Measurements from ENCODE around the gene GSTT4.
"Not testable (repeated sequence)": the region's sequence is repeated elsewhere in the genome, so short reads cannot be mapped to it uniquely, and the experiment has no call there.

The GSTT4 gene

DNA sequence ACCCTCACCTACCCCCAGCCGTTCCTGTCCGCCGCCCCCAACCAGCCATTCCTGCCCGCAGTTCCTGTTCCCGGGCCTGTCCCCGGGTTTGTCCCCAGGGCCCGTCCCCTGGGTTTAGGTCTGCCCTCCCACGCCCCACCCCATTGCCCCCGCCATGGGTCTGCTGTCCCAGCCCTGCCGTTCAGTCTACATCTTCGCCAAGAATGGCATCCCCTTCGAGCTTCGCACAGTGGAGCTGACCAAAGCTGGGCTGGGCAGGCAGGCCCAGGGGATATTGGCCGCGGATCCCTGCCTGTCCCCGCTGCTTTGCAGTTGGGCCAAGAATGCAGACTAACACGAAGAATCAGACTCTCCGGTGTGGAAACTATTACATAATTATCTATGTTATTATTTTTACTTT, 55.5 kb downstream of the GSTT4 start:
- DNase-seq = not testable (repeated sequence)
